NCI-H2081 treated with DMSO at 0.1 percent for 48 hours (cell line): Measurements from ENCODE around the gene PRR15L.

Source experiments
- DNase-seq: peaks from one replicate; lab custom pipeline; 2025; lab: John Stamatoyannopoulos, UW

Gene PRR15L

DNA sequence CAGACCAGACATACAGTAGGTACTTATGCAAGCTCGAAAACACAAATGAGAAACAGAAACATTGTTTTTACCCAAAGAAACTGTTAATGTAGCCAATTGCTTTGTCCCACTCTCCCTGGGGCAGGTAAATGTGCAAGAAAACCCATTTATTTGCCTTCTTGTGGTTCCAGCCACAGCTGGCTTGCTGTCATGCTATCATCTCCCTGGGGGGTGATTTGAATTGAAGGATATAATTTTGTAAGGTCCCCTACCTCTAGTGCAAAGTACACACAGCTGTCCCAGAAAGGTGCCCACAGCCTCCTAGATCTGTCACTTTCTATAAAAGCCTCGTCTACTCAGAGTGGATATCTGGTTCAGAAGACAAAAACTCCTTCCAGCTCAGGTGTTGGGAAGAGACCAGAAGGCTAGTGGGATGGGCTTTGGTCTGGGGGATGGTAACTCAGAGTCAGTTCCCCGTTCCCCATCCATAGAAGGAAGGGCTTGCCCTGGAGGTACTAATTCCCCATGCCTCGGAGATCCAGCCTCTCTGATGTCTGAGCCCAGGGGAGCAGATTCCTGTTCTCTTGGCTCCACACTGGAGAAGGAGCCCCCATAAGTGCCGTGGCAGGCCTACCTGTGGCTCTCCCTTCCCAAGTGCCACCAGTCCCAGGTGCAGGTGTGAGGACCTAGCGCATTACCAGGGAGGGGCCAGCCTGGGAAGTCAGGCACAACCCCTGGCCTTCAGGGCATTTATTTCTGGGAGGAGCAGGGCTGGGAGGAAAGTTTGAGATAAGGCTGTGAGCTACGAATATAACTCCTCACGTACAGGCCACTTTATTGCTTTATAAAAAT, 2.4 kb upstream of the PRR15L start:
- peak; percentile 96 for DNase-seq

GRCh38 chr17:47956791-47957590, 692 bp downstream of the PRR15L start:
- no peak for DNase-seq

DNA sequence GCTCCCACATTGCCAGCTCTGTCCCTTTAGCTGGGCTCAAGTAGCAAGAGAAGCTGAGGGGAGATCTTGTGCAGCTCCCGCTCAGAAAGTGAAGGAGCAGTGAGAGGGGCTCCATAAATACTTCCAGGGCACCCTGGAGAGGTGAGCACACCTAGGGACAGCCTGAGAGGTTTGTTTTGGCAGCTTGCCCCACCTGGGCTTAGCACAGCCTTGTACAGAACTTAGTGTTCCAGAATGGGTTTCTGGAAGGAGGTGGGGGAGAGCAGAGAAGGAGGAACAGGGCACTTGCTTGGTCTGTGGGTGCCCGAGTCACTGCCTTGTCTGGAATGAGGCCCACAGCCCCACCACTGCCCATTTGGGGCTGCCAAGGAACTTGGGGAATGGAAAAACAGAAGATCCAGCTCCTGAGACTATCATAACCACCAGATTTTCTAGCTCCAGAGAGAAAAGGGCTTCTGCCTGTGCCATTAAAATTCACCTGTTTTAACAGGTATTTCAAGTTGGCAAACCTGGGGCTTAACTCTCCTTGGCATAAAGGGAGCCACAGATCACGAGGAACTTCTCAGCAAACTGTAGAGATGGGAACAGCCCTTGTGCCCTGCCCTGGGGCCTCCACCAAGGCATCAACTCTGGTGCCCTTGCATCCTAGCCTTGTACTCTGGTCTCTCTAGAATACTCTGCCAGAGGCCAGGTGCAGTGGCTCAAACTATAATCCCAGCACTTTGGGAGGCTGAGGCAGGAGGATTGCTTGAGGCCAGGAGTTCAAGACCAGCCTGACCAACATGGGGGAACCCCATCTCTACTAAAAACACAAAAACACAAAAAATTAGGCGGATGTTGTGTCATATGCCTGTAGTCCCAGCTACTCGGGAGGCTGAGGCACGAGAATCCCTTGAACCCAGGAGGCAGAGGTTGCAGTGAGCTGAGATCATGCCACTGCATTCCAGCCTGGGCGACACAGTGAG, 1.9 kb downstream of the PRR15L start:
- DNase-seq, result no peak

GRCh38 chr17:47953909-47954308, 3.8 kb downstream of the PRR15L start:
- no peak for DNase-seq

DNA sequence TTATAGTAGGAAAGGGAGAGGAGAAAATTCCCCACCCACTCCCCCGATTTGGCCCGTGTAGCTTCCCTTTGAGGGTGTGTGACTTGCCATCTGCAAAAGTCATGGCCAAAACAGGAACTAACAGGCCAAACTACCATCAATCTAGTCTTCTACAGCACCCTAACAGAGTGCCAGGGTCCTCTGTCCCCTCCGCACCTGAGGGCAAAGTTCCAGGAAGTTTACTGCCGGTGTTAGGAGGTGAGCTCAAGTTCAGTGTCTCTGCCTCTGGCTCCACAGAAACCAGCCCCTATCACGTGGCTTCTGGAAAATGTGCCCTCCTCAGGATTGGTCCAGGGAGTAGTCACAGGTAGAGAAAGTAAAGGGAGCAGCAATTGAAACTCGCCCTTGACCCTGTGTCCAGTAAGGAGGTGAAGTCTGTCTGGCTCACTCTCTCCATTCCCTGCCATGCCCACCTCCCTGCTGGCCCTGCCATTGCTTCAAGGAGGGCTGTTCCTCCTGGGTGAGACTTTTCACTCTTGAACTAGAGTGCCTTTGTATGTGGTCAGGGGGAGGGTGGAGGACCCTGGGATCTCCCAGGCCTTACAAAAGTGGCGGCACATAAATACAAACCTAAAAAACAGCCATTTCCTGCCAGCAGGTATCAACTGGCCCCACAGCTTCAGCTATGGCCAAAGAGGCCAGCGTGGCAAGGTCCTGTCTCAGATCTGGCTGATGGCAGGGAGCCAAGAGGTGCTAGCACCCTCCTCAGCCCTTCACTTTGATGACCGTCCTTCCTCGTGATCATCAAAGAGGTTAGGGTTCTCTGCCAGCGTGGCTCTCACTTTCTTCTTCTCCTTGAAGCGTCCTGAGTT, 5.3 kb downstream of the PRR15L start:
- DNase-seq, result no peak

DNA sequence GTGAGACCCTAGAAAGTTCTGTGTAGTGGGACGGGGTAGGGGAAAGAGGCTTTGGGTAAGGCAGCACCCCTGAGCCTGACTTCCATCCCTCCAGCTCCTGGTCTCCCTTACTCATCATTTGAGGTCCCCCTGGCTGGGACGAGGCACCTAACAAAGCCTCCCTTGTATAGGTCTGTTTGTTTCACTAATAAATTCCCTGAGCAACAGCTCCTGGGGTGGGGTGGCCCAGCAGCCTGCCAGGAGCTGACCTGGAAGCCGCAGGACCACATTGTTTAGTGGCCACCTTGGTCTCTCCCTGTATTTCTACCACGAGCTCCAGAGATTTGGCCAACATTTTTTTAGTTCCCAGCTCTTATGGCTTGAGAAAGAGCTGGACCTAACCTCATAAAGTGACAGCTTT, 7.2 kb downstream of the PRR15L start:
- DNase-seq, result no peak

GRCh38 chr17:47949946-47950345, 7.7 kb downstream of the PRR15L start:
- DNase-seq, result no peak

DNA sequence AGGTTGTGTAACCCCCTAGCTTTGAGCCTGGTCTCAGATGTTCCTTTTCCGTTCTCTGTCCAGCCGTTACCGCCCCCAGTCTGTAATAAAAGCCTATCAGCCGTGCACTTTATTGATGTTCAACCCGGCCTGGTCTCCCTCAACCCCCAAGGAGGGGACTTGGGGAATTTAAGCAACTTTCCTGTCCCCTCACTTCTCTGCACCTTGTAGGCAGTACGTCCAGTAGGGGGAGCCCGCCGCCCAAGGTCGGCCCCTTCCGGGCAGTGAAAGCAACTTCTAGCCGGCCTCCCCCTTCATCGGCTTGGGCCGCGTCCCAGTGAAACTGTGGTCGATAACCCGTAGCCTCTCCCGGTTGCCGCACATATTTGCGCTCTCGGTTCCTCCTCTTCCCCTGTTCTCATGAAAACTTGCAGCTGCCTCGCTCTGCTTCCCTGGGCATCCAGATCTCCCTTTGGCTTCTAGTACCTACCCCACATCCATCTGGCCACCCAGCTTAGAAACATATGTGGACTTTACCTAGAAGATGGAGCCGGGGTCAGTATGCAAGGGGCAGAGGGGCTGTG, 8.4 kb downstream of the PRR15L start:
- DNase-seq, result peak; percentile 66

- no peak for DNase-seq
These were observed 8.9 kb downstream of the PRR15L start for GRCh38 chr17:47948706-47949196.

- DNase-seq, result peak; percentile 84
These were observed 10.7 kb downstream of the PRR15L start for GRCh38 chr17:47946929-47947397.

DNA sequence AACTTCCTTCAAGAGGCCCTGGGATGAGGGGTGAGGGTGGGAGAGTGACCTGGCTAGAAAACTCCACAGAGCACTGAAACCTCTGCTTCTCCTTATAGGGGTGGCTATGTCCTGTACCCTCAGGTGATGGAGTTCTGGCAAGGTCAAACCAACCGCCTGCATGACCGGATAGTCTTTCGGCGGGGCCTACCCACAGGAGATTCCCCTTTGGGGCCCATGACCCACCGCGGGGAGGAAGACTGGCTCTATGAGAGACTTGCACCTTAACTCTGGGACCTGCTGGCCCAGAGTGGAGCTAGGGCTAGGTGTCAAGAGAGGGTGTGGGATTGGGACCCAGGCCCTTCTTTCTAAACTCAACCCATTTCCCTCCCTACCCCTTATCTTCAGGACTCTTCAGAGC, 11.2 kb downstream of the PRR15L start:
- DNase-seq, result no peak

DNA sequence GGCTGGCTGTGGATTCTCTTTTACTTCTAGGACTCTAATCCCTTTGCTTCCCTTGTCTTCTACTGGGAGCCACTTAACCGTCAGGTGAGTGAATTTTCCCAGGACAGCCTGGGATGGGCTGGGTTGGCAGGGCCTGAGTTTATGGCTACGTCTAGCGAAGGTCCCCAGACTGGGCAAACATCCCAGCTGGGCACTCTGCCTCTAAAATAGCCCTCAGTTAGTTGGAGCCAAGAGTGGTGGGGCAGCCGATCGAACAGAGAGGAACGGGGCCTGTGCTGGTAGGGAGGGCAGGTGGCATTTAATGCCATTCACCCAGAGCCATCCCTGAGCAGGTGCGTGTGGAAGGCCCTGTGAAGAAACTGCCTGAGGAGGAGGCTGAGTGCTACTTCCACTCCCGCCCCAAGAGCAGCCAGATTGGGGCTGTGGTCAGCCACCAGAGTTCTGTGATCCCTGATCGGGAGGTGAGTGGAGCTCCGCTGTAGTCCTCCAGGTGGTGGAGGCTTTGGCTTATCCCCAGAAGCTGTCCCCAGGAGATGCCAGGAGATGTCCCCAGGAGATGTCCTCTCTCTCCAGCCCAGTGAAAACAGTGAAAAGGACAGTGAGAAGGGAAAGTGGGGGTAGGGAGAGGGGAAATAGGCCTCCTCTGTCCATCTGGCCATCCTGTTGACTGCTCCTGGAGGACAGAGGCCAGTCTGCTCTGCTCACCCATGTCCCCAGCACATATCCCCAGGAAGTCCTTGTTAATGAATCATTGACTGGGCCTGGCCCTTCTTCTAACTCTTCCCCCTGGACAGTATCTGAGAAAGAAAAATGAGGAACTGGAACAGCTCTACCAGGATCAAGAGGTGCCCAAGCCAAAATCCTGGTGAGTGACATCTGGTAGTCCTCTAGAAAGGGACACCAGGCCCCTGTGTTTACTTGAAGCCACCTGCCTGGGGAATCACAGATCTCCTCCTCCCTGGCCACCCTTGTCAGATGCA, 11.9 kb downstream of the PRR15L start:
- no peak for DNase-seq

DNA sequence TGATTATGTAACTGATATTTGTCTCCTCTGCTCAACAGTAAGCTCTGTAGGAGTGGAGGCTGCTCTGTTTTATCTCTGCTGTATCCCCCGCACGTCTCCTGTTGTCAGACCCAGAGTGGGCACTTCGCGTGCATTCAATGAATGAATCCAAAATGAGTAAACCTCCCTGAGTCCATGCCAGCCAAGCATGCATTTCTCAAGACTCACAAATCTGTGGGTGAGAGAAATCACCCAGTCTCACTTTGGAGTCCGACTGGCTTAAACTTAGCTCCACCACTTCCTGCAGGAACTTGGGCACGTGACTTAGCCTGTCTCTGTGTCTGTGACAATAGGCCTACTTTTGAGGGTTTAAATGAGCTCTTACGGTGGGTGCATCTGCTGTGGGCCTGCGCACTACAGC, 12.6 kb downstream of the PRR15L start:
- DNase-seq, result no peak

DNA sequence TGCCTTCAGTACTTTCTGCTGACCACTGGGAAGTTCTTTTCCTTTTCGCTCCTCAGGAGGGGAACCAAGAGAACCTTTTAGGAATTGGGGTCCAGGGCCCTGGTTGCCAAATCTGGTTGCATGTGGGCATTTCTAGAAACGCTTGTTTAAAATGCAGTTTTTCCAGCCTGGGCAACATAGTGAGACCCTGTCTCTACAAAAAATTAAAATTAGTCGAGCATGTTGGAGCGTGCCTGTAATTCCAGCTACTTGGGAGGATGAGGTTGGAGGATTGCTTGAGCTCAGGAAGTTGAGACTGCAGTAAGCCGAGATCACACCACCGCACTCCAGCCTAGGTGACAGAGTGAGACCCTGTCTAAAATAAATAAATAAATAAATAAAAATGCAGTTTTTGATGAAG, 15.1 kb downstream of the PRR15L start:
- DNase-seq, result no peak

GRCh38 chr17:47942096-47942510, 15.6 kb downstream of the PRR15L start:
- DNase-seq, result no peak

DNA sequence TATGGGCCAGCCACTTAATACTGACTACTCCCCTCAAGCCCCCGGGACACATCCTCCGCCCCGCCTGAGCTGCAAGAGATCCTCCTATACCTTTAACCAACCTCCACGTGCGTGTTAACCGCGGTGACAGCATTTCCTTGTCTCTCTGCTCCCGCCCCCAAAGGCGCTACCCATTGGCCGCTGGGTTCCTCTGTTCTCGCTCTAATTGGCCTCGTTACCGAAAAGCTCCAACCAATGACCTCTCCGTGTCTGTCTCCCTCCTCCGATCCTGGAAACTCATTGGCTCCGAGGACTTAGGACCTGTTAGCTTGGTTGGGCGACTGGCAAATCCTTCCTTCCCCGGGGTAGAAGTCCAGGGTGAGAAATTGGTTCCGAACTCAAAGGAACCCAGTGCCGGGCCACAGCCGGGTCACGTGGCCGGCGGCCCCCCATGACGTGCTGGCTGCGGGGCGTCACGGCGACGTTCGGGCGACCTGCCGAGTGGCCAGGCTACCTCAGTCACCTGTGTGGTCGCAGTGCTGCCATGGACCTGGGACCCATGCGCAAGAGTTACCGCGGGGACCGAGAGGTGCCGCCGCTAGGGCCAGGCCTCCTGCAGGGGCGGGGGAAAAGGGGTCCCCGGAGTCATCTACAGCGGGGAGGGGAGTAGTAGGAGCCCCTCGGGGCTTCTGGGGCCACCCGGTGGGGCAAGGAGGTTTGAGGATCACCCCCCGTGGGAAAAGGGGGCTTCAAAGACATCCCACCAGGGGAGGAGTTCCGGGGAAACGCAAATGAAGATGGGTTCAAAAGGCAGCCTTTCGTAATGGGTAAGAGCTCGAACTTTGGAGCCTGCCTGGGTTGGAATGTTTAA, 16.2 kb downstream of the PRR15L start, which contains the start of gene PNPO:
PNPO (plus strand) TSS at position 326 of the 850 bp plus-strand sequence; CDS start at position 431, 105 bp downstream.
- DNase-seq, result peak; percentile 99

GRCh38 chr17:47937941-47938340, 19.7 kb downstream of the PRR15L start:
- no peak for DNase-seq

- no peak for DNase-seq
These were observed 21.7 kb downstream of the PRR15L start for GRCh38 chr17:47935961-47936360.
